B cell (primary cell): Measurements from ENCODE around the gene PTPRN2. TPM values are rescaled to one million over a fixed set of nuclear protein-coding genes. Genes with fewer than 3 reads are reported as not detected.

ENCODE experiments used
- ATAC-seq: fragments of 200-7000 bp; cut with Tn5 transposase; one replicate; pipeline ENCODE4 v1.10.0; 2021; ENCODE audit warnings: low read depth, mild to moderate bottlenecking, moderate number of reproducible peaks, moderate library complexity
- CTCF ChIA-PET: fragments of 350-600 bp; sonication (Branson Sonifier 250); formaldehyde crosslinking; loops from one replicate; lab custom pipeline; 2021; ENCODE audit warnings: antibody characterized with exemption, inconsistent platforms; lab: Charles Lee
- POLR2A ChIA-PET: fragments of 350-600 bp; sonication (Branson Sonifier 250); formaldehyde crosslinking; loops from one replicate; lab custom pipeline; 2021; ENCODE audit warnings: antibody characterized with exemption; lab: Charles Lee
- DNase-seq: peaks from one replicate; pipeline ENCODE4 v3.0.0; 2013
- H2AFZ ChIP-seq: 2 replicates; pipeline ENCODE4 v1.6.1; 2012; ENCODE audit warnings: mild to moderate bottlenecking, low read depth, low read length; ENCODE audit not compliant: insufficient read depth, poor library complexity, severe bottlenecking
- H3K27ac ChIP-seq, 2 donors: 1 replicate in 1 of 2; 2 replicates in 1 of 2; pipeline ENCODE4 v1.5.1; 2012 to 2013; ENCODE audit warnings: low read length in 2 of 2, mild to moderate bottlenecking in 2 of 2, moderate library complexity in 1 of 2
- H3K27me3 ChIP-seq, 4 experiments: fragments of 200-600 bp in 1 of 4; sonication (generic) in 1 of 4; replicated peaks in 1 of 4; 1 replicate in 2 of 4; 2 replicates in 2 of 4; pipeline versions ENCODE4 v1.6.1 to v1.7.0; 2013 to 2016; ENCODE audit warnings: low read length in 3 of 4, mild to moderate bottlenecking in 2 of 4, mixed read lengths in 1 of 4, moderate library complexity in 1 of 4; ENCODE audit not compliant: insufficient read depth in 4 of 4, control insufficient read depth in 3 of 4; ENCODE audit errors: control extremely low read depth in 1 of 4
- H3K36me3 ChIP-seq, 2 experiments: replicated peaks in 1 of 2; 1 replicate in 1 of 2; 2 replicates in 1 of 2; pipeline versions ENCODE4 v1.6.1 to v1.7.1; 2013; ENCODE audit warnings: low read length in 1 of 2; ENCODE audit not compliant: insufficient read depth in 2 of 2, control insufficient read depth in 1 of 2; ENCODE audit errors: control extremely low read depth in 1 of 2, extremely low read depth in 1 of 2
- H3K4me1 ChIP-seq, 2 donors: fragments of 200-600 bp in 1 of 2; sonication (generic) in 1 of 2; 1 replicate in 1 of 2; 2 replicates in 1 of 2; pipeline versions ENCODE4 v1.5.1 to v1.6.1; 2013 to 2017; ENCODE audit warnings: low read length in 2 of 2; ENCODE audit not compliant: control insufficient read depth in 2 of 2, insufficient read depth in 2 of 2
- H3K4me2 ChIP-seq: replicated peaks from 2 replicates; pipeline ENCODE3; 2012; ENCODE audit warnings: mild to moderate bottlenecking, low read depth, low read length; ENCODE audit not compliant: poor library complexity, severe bottlenecking
- H3K4me3 ChIP-seq, 5 experiments: fragments of 200-600 bp in 1 of 5; sonication (generic) in 1 of 5; 1 replicate in 3 of 5; 2 replicates in 2 of 5; pipeline versions ENCODE4 v1.5.1 to v1.7.0; 2011 to 2016; ENCODE audit warnings: low read length in 4 of 5, mild to moderate bottlenecking in 4 of 5, low read depth in 2 of 5, control low read depth in 1 of 5, moderate library complexity in 1 of 5; ENCODE audit not compliant: insufficient read depth in 1 of 5; ENCODE audit errors: control extremely low read depth in 1 of 5, extremely low read depth in 1 of 5
- H3K79me2 ChIP-seq: fragments of 200-600 bp; sonication (generic); one replicate; pipeline ENCODE4 v1.6.0; 2016; ENCODE audit warnings: low read length; ENCODE audit not compliant: control insufficient read depth, insufficient read depth
- H3K9ac ChIP-seq: fragments of 200-600 bp; sonication (generic); 2 replicates; pipeline ENCODE4 v1.6.1; 2017; ENCODE audit warnings: mild to moderate bottlenecking, low read length, moderate library complexity
- H3K9me3 ChIP-seq, 3 donors: one replicate each; pipeline versions ENCODE4 v1.6.1 to v1.7.1; 2013; ENCODE audit warnings: low read length in 2 of 3; ENCODE audit not compliant: control insufficient read depth in 2 of 3, insufficient read depth in 1 of 3; ENCODE audit errors: control extremely low read depth in 1 of 3
- H4K20me1 ChIP-seq: 2 replicates; pipeline ENCODE4 v1.6.0; 2012; ENCODE audit warnings: mild to moderate bottlenecking, low read length; ENCODE audit not compliant: insufficient read depth, control insufficient read depth, poor library complexity, severe bottlenecking
- H3K27ac Mint-ChIP-seq: one replicate; pipeline ENCODE4 v1.8.0; 2021; ENCODE audit warnings: mixed read lengths
- H3K27me3 Mint-ChIP-seq: one replicate; pipeline ENCODE4 v1.8.0; 2021; ENCODE audit warnings: mixed read lengths
- H3K4me1 Mint-ChIP-seq: one replicate; pipeline ENCODE4 v1.8.0; 2021; ENCODE audit warnings: mixed read lengths
- H3K4me3 Mint-ChIP-seq: one replicate; pipeline ENCODE4 v1.8.0; 2021; ENCODE audit warnings: mixed read lengths
- H3K9me3 Mint-ChIP-seq: one replicate; pipeline ENCODE4 v1.8.0; 2022; ENCODE audit warnings: mixed read lengths; ENCODE audit not compliant: insufficient read depth
- EZH2 ChIP-seq: IDR thresholded peaks from 2 replicates; pipeline ENCODE4 v1.6.1; 2012; ENCODE audit warnings: borderline replicate concordance, low read depth, mild to moderate bottlenecking, moderate library complexity, low read length; ENCODE audit not compliant: insufficient read depth, poor library complexity, severe bottlenecking
- WGBS: methylation state at CpG from one replicate; pipeline ENCODE4 v1.1.5; 2013; ENCODE audit warnings: missing lambda C conversion rate; ENCODE audit not compliant: insufficient coverage; 5-methylcytosine and 5-hydroxymethylcytosine counted together
- intact Hi-C: fragments of 100-400 bp; cut with micrococcal nuclease; formaldehyde crosslinking; loops from one replicate; pipeline ENCODE4 v1.10.0; 2022
- polyA plus RNA-seq: library from polyadenylated mRNA; depleted of rRNA; stranded (reverse); fragments of >200 nt; gene quantifications from 2 replicates; pipeline ENCODE4 v1.2.3, GENCODE V29; 2012
- total RNA-seq, 2 donors: library from RNA; stranded (reverse); fragments of 120-200 nt in 1 of 2; gene quantifications; 1 replicate in 1 of 2; 2 replicates in 1 of 2; pipeline versions ENCODE4 v1.2.3 to v1.2.4, GENCODE V29; 2013 to 2022
- TF ChIP-seq, protein P1 (sequence below): fragments of 200-600 bp; IDR thresholded peaks from one replicate; pipeline ENCODE4 v1.8.0; 2022; ENCODE audit warnings: antibody characterized with exemption, mild to moderate bottlenecking

The PTPRN2 gene
- total and polyA plus RNA-seq, 2 donors (not counting 1 experiment from before 2014, with no cell fraction given) = 2.0 to 5.0 TPM

DNA sequence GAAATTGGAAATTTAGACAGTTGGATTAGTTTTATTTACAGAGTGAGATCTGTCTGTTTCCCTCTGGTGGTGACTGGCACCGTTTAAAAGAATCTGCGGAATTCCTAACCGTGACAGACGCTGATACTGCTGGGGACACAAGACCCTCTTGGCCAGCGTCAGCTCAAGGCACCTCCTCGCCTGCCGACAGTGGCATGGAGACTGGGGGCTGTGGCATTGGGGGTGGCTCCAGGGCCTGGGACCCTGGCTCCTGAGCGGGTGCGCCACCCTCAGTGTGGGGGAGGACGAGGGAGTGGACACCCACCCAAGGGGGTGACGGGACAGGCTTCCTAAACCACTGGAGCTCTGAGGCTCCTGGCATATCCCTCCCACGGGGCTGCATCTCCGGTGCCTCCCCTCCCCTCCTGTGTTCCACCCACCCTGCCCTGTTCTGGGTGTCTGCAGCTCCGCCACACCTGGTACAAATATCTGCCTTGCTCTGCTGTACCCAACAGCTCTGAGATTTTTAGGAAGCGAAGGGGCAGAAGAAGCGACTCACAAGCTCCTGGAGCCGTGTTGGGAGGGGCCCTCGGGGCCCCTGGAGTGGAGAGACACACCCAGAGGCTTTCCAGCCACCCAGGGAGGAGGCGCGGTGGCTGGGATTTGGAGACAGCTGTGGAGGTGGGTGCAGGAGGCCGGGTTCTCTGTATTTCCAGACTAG, 1072.1 kb downstream of the PTPRN2 start:
- Histone ChIP-seq H3K4me3 (no peak overlapping the region), H3K27ac (no peak overlapping the region), H3K9me3 (peaks cover 0 to 13% (median 0%) of the 10 kb centered on the region in 3 donors), H3K79me2 (no peaks in the 10 kb centered on the region), H2AFZ (no peak overlapping the region), H4K20me1 (no peaks in the 10 kb centered on the region), H3K4me1 (peaks cover 0 to 6% of the 10 kb centered on the region in 2 donors), H3K4me2 (no peak overlapping the region), H3K27me3 (no peaks in the 10 kb centered on the region), H3K36me3 (no peaks in the 10 kb centered on the region), H3K9ac (no peak overlapping the region)
- Mint-ChIP-seq H3K27me3 (peaks cover 6% of the 10 kb centered on the region), H3K9me3 (no peaks in the 10 kb centered on the region), H3K27ac (no peak overlapping the region), H3K4me1 (no peaks in the 10 kb centered on the region), H3K4me3 (no peak overlapping the region)
- no peak for ATAC-seq
- TF ChIP-seq EZH2 = no peak
- TF ChIP-seq, protein P1, sequence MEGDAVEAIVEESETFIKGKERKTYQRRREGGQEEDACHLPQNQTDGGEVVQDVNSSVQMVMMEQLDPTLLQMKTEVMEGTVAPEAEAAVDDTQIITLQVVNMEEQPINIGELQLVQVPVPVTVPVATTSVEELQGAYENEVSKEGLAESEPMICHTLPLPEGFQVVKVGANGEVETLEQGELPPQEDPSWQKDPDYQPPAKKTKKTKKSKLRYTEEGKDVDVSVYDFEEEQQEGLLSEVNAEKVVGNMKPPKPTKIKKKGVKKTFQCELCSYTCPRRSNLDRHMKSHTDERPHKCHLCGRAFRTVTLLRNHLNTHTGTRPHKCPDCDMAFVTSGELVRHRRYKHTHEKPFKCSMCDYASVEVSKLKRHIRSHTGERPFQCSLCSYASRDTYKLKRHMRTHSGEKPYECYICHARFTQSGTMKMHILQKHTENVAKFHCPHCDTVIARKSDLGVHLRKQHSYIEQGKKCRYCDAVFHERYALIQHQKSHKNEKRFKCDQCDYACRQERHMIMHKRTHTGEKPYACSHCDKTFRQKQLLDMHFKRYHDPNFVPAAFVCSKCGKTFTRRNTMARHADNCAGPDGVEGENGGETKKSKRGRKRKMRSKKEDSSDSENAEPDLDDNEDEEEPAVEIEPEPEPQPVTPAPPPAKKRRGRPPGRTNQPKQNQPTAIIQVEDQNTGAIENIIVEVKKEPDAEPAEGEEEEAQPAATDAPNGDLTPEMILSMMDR = no peak
- CTCF ChIA-PET = no interaction called here
- DNase-seq = no peak
- 87% methylated on average over 21 of the region's 21 CpGs for WGBS
- intact Hi-C loops = no loop called here
- POLR2A ChIA-PET = no interaction called here

DNA sequence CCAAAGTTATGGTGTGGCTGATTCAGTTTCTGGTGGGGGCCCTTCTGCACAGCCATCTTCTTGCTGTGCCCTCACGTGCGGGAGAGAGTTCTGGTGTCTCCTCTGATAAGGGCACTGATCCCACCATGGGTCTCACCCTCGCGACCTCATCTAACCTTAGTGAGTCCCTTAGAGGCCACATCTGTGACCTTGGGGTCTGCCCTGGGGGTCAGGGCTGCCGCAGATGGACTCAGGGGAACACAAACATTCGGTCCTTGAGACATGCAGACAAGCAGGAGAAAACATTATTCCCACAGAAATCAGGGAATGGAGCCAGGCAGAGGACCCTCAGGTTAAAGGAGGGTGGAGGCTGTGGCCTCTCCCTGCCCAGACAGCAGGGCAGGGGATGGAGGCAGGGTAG, 1072.9 kb downstream of the PTPRN2 start:
- Histone ChIP-seq H4K20me1 (no peaks in the 10 kb centered on the region), H3K9ac (no peak overlapping the region), H3K9me3 (peaks cover 0 to 9% (median 0%) of the 10 kb centered on the region in 3 donors), H3K4me3 (no peak overlapping the region), H3K27ac (no peak overlapping the region), H3K36me3 (no peaks in the 10 kb centered on the region), H3K79me2 (no peaks in the 10 kb centered on the region), H2AFZ (no peak overlapping the region), H3K27me3 (no peaks in the 10 kb centered on the region), H3K4me2 (no peak overlapping the region), H3K4me1 (peaks cover 0 to under 1% of the 10 kb centered on the region in 2 donors)
- Mint-ChIP-seq H3K9me3 (no peaks in the 10 kb centered on the region), H3K27me3 (peaks cover 12% of the 10 kb centered on the region), H3K27ac (no peak overlapping the region), H3K4me3 (no peak overlapping the region), H3K4me1 (no peaks in the 10 kb centered on the region)
- WGBS = 84% methylated on average over 6 of the region's 6 CpGs
- CTCF ChIA-PET = no interaction called here
- DNase-seq = no peak
- POLR2A ChIA-PET = no interaction called here
- TF ChIP-seq, protein P1 = no peak
- TF ChIP-seq EZH2 = no peak
- intact Hi-C loops = no loop called here
- ATAC-seq = no peak
